Measurements from ENCODE around the gene CLOCK. TPM values are rescaled to one million over a fixed set of nuclear protein-coding genes. Genes with fewer than 3 reads are reported as not detected.

CLOCK gene
- total and polyA plus RNA-seq, 2 of the 13 experiments (the other 11 are each of a cell fraction or from before 2014, with no cell fraction given): 8.8 to 13.5 TPM

DNA sequence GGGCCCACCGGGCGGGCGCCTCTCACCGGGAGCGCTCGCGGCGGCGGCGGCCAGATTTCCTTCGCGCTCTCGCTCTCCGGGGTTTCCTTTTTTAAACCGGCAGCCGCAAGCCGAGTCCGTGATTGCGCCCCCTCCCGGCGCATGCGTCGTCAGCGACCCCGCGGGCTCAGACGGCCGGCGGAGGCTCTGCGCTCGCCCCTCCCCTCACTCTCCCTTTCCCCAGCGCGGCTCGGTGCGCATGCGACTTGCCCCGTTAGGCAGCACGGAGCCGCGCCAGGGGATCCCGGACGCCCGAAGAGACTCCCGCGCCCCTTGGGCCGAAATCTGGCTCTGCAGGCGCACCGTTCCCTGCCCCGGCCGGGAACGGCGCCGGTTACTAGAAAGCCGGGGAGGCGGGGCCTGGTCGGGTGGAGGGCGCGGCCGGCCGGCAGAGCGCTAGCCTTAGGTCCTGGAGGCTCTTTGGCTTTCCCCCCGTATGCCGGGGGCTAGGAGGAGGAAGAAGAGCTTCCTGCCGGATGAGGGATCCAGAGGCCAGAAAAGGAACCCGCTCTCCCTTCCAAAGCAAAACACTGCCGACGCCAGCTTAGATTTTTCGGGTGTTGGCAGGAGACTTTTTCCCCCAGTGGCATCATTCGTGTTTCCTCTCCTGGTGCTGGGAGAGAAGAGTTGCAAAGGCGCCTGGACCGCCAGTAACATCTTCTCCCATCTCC is at the start of gene CLOCK (continued):
- TF ChIP-seq, protein P1, sequence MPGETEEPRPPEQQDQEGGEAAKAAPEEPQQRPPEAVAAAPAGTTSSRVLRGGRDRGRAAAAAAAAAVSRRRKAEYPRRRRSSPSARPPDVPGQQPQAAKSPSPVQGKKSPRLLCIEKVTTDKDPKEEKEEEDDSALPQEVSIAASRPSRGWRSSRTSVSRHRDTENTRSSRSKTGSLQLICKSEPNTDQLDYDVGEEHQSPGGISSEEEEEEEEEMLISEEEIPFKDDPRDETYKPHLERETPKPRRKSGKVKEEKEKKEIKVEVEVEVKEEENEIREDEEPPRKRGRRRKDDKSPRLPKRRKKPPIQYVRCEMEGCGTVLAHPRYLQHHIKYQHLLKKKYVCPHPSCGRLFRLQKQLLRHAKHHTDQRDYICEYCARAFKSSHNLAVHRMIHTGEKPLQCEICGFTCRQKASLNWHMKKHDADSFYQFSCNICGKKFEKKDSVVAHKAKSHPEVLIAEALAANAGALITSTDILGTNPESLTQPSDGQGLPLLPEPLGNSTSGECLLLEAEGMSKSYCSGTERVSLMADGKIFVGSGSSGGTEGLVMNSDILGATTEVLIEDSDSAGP (CRISPR knock-in tag; IDR thresholded peaks at IDR 0.05; ENCODE audit: borderline replicate concordance): peak; percentile 67; the same call in 1 of the 2 replicates
- TF ChIP-seq ZMYM4 (CRISPR knock-in tag; IDR thresholded peaks at IDR 0.05) (peak; percentile 65; the same call in 1 of the 2 replicates), MBD4 (IDR thresholded peaks at IDR 0.05; ENCODE audit: borderline replicate concordance, low read length) (no peak), ZNF33A (CRISPR knock-in tag; IDR thresholded peaks at IDR 0.05; ENCODE audit: borderline replicate concordance) (0 out of 2 replicates have a peak, but pooled peaks have one; percentile 67), TARDBP (CRISPR knock-in tag; IDR thresholded peaks at IDR 0.05) (peak; percentile 40), NR2C2 (CRISPR knock-in tag; IDR thresholded peaks at IDR 0.05; ENCODE audit: borderline replicate concordance) (peak; percentile 12; the same call in 1 of the 2 replicates), MTERF4 (CRISPR knock-in tag; IDR thresholded peaks at IDR 0.05) (peak; percentile 60; the same call in 1 of the 2 replicates), SMAD3 (CRISPR knock-in tag; IDR thresholded peaks at IDR 0.05) (0 out of 2 replicates have a peak, but pooled peaks have one; percentile 15), SKI (IDR thresholded peaks at IDR 0.05; ENCODE audit: partially characterized antibody) (peak; percentile 24), SALL1 (CRISPR knock-in tag; IDR thresholded peaks at IDR 0.05) (peak; percentile 61; the same call in 1 of the 2 replicates), PHF8 (CRISPR knock-in tag; IDR thresholded peaks at IDR 0.05) (peak; percentile 83), MLLT10 (CRISPR knock-in tag; IDR thresholded peaks at IDR 0.05) (no peak)
- TF ChIP-seq, protein P2, sequence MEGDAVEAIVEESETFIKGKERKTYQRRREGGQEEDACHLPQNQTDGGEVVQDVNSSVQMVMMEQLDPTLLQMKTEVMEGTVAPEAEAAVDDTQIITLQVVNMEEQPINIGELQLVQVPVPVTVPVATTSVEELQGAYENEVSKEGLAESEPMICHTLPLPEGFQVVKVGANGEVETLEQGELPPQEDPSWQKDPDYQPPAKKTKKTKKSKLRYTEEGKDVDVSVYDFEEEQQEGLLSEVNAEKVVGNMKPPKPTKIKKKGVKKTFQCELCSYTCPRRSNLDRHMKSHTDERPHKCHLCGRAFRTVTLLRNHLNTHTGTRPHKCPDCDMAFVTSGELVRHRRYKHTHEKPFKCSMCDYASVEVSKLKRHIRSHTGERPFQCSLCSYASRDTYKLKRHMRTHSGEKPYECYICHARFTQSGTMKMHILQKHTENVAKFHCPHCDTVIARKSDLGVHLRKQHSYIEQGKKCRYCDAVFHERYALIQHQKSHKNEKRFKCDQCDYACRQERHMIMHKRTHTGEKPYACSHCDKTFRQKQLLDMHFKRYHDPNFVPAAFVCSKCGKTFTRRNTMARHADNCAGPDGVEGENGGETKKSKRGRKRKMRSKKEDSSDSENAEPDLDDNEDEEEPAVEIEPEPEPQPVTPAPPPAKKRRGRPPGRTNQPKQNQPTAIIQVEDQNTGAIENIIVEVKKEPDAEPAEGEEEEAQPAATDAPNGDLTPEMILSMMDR (CRISPR knock-in tag; IDR thresholded peaks at IDR 0.05): peak; percentile 74
- TF ChIP-seq, protein P3, sequence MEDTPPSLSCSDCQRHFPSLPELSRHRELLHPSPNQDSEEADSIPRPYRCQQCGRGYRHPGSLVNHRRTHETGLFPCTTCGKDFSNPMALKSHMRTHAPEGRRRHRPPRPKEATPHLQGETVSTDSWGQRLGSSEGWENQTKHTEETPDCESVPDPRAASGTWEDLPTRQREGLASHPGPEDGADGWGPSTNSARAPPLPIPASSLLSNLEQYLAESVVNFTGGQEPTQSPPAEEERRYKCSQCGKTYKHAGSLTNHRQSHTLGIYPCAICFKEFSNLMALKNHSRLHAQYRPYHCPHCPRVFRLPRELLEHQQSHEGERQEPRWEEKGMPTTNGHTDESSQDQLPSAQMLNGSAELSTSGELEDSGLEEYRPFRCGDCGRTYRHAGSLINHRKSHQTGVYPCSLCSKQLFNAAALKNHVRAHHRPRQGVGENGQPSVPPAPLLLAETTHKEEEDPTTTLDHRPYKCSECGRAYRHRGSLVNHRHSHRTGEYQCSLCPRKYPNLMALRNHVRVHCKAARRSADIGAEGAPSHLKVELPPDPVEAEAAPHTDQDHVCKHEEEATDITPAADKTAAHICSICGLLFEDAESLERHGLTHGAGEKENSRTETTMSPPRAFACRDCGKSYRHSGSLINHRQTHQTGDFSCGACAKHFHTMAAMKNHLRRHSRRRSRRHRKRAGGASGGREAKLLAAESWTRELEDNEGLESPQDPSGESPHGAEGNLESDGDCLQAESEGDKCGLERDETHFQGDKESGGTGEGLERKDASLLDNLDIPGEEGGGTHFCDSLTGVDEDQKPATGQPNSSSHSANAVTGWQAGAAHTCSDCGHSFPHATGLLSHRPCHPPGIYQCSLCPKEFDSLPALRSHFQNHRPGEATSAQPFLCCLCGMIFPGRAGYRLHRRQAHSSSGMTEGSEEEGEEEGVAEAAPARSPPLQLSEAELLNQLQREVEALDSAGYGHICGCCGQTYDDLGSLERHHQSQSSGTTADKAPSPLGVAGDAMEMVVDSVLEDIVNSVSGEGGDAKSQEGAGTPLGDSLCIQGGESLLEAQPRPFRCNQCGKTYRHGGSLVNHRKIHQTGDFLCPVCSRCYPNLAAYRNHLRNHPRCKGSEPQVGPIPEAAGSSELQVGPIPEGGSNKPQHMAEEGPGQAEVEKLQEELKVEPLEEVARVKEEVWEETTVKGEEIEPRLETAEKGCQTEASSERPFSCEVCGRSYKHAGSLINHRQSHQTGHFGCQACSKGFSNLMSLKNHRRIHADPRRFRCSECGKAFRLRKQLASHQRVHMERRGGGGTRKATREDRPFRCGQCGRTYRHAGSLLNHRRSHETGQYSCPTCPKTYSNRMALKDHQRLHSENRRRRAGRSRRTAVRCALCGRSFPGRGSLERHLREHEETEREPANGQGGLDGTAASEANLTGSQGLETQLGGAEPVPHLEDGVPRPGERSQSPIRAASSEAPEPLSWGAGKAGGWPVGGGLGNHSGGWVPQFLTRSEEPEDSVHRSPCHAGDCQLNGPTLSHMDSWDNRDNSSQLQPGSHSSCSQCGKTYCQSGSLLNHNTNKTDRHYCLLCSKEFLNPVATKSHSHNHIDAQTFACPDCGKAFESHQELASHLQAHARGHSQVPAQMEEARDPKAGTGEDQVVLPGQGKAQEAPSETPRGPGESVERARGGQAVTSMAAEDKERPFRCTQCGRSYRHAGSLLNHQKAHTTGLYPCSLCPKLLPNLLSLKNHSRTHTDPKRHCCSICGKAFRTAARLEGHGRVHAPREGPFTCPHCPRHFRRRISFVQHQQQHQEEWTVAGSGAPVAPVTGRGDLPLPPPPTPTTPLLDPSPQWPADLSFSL (CRISPR knock-in tag; IDR thresholded peaks at IDR 0.05): no peak
